SIG-M5 treated with dmso at 0.1 percent for 504 hours (cell line): Measurements from ENCODE around the gene MLIP.

Experiments used
- DNase-seq: peaks from one replicate; lab custom pipeline; 2025; ENCODE audit not compliant: unreplicated experiment; lab: John Stamatoyannopoulos, UW

MLIP gene

GRCh38 chr6:54096811-54097210 is 14.4 kb upstream of the MLIP start:
- DNase-seq: no peak

DNA sequence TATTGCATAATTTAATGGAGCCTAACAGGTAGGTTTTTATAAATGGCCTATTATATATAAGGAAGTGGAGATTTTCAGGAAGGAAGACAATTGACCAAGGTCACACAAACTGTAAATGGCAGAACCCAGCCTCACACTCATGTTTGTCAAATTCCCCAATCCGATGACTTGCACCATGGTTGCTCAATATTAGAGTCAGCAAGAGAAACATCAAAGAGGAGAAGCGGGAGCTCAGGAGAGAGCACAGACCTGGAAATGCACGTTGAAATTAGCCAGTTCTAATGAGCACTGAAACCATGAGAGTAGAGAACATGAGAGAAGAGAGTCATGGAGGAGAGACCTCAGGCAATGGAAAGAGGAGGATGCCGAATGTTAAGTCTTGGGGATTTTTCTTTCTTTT is 13.5 kb upstream of the MLIP start:
- no peak for DNase-seq

GRCh38 chr6:54098450-54099044 is 12.7 kb upstream of the MLIP start:
- no peak for DNase-seq

GRCh38 chr6:54099225-54099624 is 12.0 kb upstream of the MLIP start:
- no peak for DNase-seq

- no peak for DNase-seq
Observed at GRCh38 chr6:54100411-54101006, 10.7 kb upstream of the MLIP start.

GRCh38 chr6:54102238-54102637 is 9.0 kb upstream of the MLIP start:
- DNase-seq: no peak

- DNase-seq: no peak
Observed at GRCh38 chr6:54103497-54103896, 7.7 kb upstream of the MLIP start.

GRCh38 chr6:54106727-54107126 is 4.5 kb upstream of the MLIP start:
- DNase-seq: no peak

DNA sequence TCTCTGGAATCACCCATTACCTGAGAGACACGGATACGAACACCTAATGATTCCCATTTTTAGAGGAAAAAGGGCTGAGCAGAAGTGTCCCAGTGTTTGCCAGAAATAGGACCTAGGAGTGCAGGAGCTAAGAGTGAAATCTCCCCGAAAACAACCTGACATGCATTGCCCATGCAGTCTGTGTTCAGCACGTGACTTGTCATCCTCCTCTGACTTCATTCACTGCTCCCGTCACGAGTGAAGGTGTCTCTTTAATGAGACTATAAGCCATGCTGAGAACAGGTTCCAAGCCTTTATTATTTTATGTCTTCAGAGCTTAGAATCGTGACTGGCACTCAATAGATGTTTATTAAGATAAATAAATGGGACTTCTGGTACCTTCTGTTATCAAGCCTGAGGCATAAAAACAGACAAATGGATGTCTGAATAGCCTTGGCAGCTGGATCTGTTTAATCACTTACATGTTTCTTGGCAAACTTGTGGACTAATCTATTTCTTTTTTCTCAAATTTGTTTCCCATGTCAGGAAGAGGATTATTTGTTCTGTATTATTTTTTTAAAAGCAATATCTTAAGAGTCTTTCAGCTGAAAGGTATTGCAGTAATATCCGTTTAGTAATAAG is 3.7 kb upstream of the MLIP start:
- no peak for DNase-seq

GRCh38 chr6:54108271-54108670 is 3.0 kb upstream of the MLIP start:
- no peak for DNase-seq

GRCh38 chr6:54109586-54109985 is 1.7 kb upstream of the MLIP start:
- DNase-seq: no peak

- no peak for DNase-seq
Observed at GRCh38 chr6:54112151-54112650, 958 bp downstream of the MLIP start.

DNA sequence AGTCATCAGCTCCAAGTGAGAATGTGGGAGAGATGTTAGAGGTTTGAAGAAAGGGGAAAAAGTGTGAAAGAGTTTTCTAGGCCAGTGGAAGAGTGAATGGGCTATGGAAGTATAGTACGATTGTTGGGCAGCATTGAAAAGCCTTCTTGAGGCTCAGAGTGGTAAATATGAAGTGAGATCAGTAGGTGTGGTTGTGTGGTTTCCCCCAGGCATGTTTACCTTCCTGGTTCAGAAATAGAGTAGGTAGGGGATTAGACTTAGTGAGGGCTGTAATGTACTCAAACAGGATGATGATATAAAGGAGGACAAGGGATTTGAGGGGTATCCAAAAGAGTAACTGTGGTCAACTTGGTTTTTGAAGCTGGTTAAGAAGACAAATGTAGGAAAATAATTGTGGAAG is 3.7 kb downstream of the MLIP start:
- no peak for DNase-seq

DNA sequence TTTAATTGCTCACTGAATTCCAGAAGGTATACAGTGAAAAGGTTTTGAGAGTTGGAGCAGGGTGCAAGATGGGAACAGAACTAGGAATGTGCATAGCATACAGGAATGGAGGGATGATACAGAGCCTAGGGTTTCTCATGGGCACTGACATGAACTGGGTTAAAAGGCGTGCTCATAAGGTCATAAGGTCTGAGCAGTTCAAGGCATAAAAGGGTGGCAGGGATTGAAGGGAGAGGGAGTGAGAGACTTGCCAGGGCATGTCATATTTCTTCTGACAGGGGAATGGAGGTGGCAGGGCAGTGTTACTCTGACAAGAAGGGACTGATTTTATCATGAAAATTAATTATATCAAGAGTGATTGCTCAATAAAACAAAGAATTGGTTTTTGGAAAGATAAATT is 4.7 kb downstream of the MLIP start:
- no peak for DNase-seq

GRCh38 chr6:54118117-54118516 is 6.9 kb downstream of the MLIP start:
- DNase-seq: no peak

DNA sequence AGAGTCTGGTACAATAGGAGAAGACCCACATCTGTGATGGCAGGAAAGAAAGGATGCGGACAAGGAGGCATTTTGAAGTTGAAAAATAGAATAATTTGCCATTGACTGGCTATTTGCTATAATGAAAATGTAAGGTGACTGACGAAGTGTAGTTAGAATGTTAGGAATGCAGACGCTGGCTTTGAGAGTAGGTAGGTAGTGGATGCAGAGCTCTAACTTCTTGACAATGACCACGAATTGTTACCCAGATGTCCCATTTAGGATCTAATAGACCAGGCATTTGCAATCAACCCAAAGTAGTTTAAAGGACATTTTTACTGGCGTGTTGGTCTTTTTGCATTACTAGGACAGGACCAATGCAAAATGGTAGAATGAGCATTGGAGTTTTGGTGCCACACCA is 14.2 kb downstream of the MLIP start:
- no peak for DNase-seq

GRCh38 chr6:54130179-54130578 is 18.9 kb downstream of the MLIP start:
- DNase-seq: no peak

- DNase-seq: no peak
Observed at GRCh38 chr6:54132587-54132986, 21.3 kb downstream of the MLIP start.

DNA sequence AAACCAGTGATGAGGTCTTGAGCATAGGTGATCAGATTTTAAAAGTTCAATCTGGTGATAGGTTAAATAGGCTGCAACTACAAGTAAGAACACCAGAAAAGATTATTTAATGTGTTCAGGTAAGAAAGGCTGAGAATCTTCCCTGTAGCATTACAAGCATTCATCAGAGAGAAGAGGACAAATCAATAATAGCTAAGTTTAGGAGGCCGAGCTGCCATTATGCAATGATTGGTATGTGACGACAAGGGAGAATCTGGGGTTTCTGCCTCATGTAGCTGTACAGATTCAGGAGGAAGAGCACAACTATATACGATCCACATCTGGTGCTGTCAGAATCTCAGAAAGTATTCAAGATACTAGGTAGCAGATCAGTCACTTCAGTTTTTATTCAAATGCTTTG is 21.9 kb downstream of the MLIP start:
- no peak for DNase-seq

- no peak for DNase-seq
Observed at GRCh38 chr6:54134935-54135334, 23.7 kb downstream of the MLIP start.

- no peak for DNase-seq
Observed at GRCh38 chr6:54135665-54136369, 24.6 kb downstream of the MLIP start.

GRCh38 chr6:54138795-54139194 is 27.6 kb downstream of the MLIP start:
- DNase-seq: no peak
